Neuronal stem cell (in vitro differentiated cells): Measurements from ENCODE around the gene RARRES2.
"Not testable (repeated sequence)": the region's sequence is repeated elsewhere in the genome, so short reads cannot be mapped to it uniquely, and the experiment has no call there.

Source experiments
- DNase-seq: peaks from one replicate; pipeline ENCODE4 v3.0.0-alpha.2; 2013; ENCODE audit warnings: low spot score
- H2AFZ ChIP-seq: one replicate; pipeline ENCODE4 v1.6.1; 2013; ENCODE audit warnings: mild to moderate bottlenecking, low read length, inconsistent platforms
- H2AK5ac ChIP-seq: 2 replicates; pipeline ENCODE4 v1.6.1; 2013; ENCODE audit warnings: low read depth, mild to moderate bottlenecking, inconsistent platforms, low read length, moderate library complexity, mixed read lengths
- H2BK120ac ChIP-seq: 2 replicates; pipeline ENCODE4 v1.6.1; 2013; ENCODE audit warnings: low read depth, mild to moderate bottlenecking, inconsistent platforms, low read length, moderate library complexity, mixed read lengths
- H2BK12ac ChIP-seq: one replicate; pipeline ENCODE4 v1.6.1; 2013; ENCODE audit warnings: low read length, inconsistent platforms
- H2BK15ac ChIP-seq: 2 replicates; pipeline ENCODE4 v1.6.1; 2013; ENCODE audit warnings: mild to moderate bottlenecking, low read length, inconsistent platforms, mixed read lengths
- H2BK5ac ChIP-seq: one replicate; pipeline ENCODE4 v1.6.1; 2013; ENCODE audit warnings: inconsistent platforms, mild to moderate bottlenecking, low read length, moderate library complexity
- H3K14ac ChIP-seq: one replicate; pipeline ENCODE4 v1.6.1; 2013; ENCODE audit warnings: low read length, inconsistent platforms
- H3K18ac ChIP-seq: 2 replicates; pipeline ENCODE4 v1.6.1; 2013; ENCODE audit warnings: low read length, inconsistent platforms
- H3K23ac ChIP-seq: 2 replicates; pipeline ENCODE4 v1.6.1; 2013; ENCODE audit warnings: low read depth, mild to moderate bottlenecking, mixed read lengths, low read length, inconsistent platforms; ENCODE audit not compliant: poor library complexity
- H3K27ac ChIP-seq: replicated peaks from 3 replicates; pipeline ENCODE4 v1.5.1; 2013; ENCODE audit warnings: low read length, inconsistent platforms
- H3K27me3 ChIP-seq, 3 experiments: 2 replicates each; pipeline ENCODE4 v1.6.1; 2013; ENCODE audit warnings: low read length in 3 of 3, mild to moderate bottlenecking in 2 of 3, inconsistent platforms in 1 of 3, low read depth in 1 of 3, mixed read lengths in 1 of 3, moderate library complexity in 1 of 3; ENCODE audit not compliant: control insufficient read depth in 3 of 3, insufficient read depth in 3 of 3
- H3K36me3 ChIP-seq, 2 donors: replicated peaks in 1 of 2; 2 replicates each; pipeline ENCODE4 v1.6.1; 2013; ENCODE audit warnings: low read length in 2 of 2; ENCODE audit not compliant: control insufficient read depth in 2 of 2, insufficient read depth in 2 of 2
- H3K4ac ChIP-seq: 2 replicates; pipeline ENCODE4 v1.6.1; 2013; ENCODE audit warnings: inconsistent platforms, mild to moderate bottlenecking, low read length, moderate library complexity
- H3K4me1 ChIP-seq, 2 donors: 1 replicate in 1 of 2; 2 replicates in 1 of 2; pipeline ENCODE4 v1.6.1; 2013; ENCODE audit warnings: low read length in 2 of 2, low read depth in 1 of 2; ENCODE audit not compliant: control insufficient read depth in 2 of 2, insufficient read depth in 1 of 2
- H3K4me2 ChIP-seq: one replicate; pipeline ENCODE4 v1.6.1; 2013; ENCODE audit warnings: mild to moderate bottlenecking, low read length, inconsistent platforms; ENCODE audit not compliant: insufficient read depth, poor library complexity, severe bottlenecking
- H3K4me3 ChIP-seq, 2 donors: 2 replicates each; pipeline ENCODE4 v1.5.1; 2013; ENCODE audit warnings: low read length in 2 of 2, mild to moderate bottlenecking in 2 of 2, inconsistent platforms in 1 of 2, moderate library complexity in 1 of 2
- H3K79me1 ChIP-seq: one replicate; pipeline ENCODE4 v1.6.1; 2013; ENCODE audit warnings: low read depth, mild to moderate bottlenecking, inconsistent platforms, low read length, moderate library complexity
- H3K9ac ChIP-seq: one replicate; pipeline ENCODE4 v1.6.1; 2013; ENCODE audit warnings: mild to moderate bottlenecking, low read depth, low read length, inconsistent platforms; ENCODE audit not compliant: poor library complexity
- H3K9me3 ChIP-seq, 2 donors: replicated peaks in 1 of 2; 2 replicates each; pipeline versions ENCODE3 to v1.6.1; 2013; ENCODE audit warnings: low read length in 2 of 2, mild to moderate bottlenecking in 2 of 2, inconsistent platforms in 1 of 2, low read depth in 1 of 2, mixed read lengths in 1 of 2, moderate library complexity in 1 of 2; ENCODE audit not compliant: control insufficient read depth in 2 of 2, insufficient read depth in 1 of 2
- H4K8ac ChIP-seq: one replicate; pipeline ENCODE4 v1.6.1; 2013; ENCODE audit warnings: low read depth, mild to moderate bottlenecking, inconsistent platforms, low read length, moderate library complexity
- H4K91ac ChIP-seq: one replicate; pipeline ENCODE4 v1.6.1; 2013; ENCODE audit warnings: low read length, low read depth, mild to moderate bottlenecking, inconsistent platforms; ENCODE audit not compliant: poor library complexity
- WGBS, 2 donors: extraction: QIAGEN DNeasy Blood & Tissue Kit; methylation state at CpG; one replicate each; pipeline ENCODE4 v1.1.7; 2013; ENCODE audit warnings: missing lambda C conversion rate in 2 of 2, mixed read lengths in 1 of 2; ENCODE audit not compliant: insufficient read length in 2 of 2, insufficient replicate concordance in 1 of 2; ENCODE audit errors: extremely low coverage in 2 of 2; 5-methylcytosine and 5-hydroxymethylcytosine counted together

RARRES2 gene

DNA sequence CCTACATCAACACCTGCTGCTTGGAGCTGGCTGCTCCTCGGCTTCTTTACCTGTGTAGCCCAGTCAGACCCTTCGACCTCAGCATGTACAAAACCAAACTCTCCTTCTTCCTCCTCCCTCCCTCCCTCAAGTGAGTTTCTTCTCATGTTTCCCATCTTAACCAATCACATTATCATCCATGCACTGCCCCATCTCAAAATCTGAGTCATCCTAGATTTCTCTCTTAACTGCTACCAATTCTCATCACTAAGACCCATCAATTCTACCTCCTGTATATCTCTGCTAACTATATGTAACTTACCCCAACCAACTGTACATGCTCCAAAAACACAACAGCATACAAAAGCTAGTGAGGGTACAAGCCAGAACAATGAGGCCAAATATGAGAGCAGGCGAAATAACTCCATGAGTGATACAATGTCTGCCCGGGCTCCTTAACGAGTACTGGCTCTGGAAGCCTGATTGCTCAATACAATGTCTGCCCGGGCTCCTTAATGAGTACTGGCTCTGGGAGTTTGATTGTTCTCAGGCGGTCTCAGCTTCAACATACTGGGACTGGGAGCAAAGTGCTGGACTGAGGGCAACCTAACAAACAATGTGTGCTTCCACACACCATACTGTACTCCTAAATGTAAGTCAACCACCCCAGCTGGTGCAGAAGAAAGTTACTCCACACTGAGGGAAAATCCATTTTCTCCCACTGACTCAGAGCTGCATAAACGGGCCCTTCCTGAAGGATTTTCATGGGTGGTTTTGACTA lies 36.8 kb downstream of the RARRES2 start:
- H2BK15ac ChIP-seq, H3K18ac ChIP-seq, H3K4ac ChIP-seq, H3K23ac ChIP-seq, H3K27ac ChIP-seq, H3K27me3 ChIP-seq, H2BK120ac ChIP-seq, H3K14ac ChIP-seq, H2AK5ac ChIP-seq, H4K8ac ChIP-seq, H3K79me1 ChIP-seq, H2BK5ac ChIP-seq, H2BK12ac ChIP-seq, H4K91ac ChIP-seq, H3K9me3 ChIP-seq, H3K4me1 ChIP-seq, H3K9ac ChIP-seq, H3K4me3 ChIP-seq, H3K4me2 ChIP-seq, H2AFZ ChIP-seq, DNase-seq, H3K36me3 ChIP-seq: not testable (repeated sequence)
- WGBS, 2 donors, result no CpG with 5 or more reads among the region's 8 CpGs

- not testable (repeated sequence) for H2AK5ac ChIP-seq, H2BK12ac ChIP-seq, H2BK5ac ChIP-seq, H3K14ac ChIP-seq, H3K9ac ChIP-seq, H3K23ac ChIP-seq, H3K9me3 ChIP-seq, H4K91ac ChIP-seq, H2AFZ ChIP-seq, H3K4ac ChIP-seq, DNase-seq, H3K36me3 ChIP-seq, H4K8ac ChIP-seq, H3K4me3 ChIP-seq, H3K27me3 ChIP-seq, H2BK120ac ChIP-seq, H2BK15ac ChIP-seq, H3K79me1 ChIP-seq, H3K18ac ChIP-seq, H3K27ac ChIP-seq, H3K4me1 ChIP-seq, H3K4me2 ChIP-seq
- no CpG with 5 or more reads among the region's 1 CpG for WGBS, 2 donors
Observed at GRCh38 chr7:150302908-150303310, 38.5 kb downstream of the RARRES2 start.

GRCh38 chr7:150297978-150298377 lies 43.5 kb downstream of the RARRES2 start:
- H3K79me1 ChIP-seq, H3K36me3 ChIP-seq, H2BK15ac ChIP-seq, H3K9ac ChIP-seq, H2AK5ac ChIP-seq, H3K27me3 ChIP-seq, H3K23ac ChIP-seq, H3K4me1 ChIP-seq, H2AFZ ChIP-seq, H3K4me3 ChIP-seq, H4K91ac ChIP-seq, H4K8ac ChIP-seq, H3K4ac ChIP-seq, DNase-seq, H3K27ac ChIP-seq, H2BK120ac ChIP-seq, H2BK5ac ChIP-seq, H3K4me2 ChIP-seq, H3K9me3 ChIP-seq, H2BK12ac ChIP-seq, H3K18ac ChIP-seq, H3K14ac ChIP-seq: not testable (repeated sequence)

DNA sequence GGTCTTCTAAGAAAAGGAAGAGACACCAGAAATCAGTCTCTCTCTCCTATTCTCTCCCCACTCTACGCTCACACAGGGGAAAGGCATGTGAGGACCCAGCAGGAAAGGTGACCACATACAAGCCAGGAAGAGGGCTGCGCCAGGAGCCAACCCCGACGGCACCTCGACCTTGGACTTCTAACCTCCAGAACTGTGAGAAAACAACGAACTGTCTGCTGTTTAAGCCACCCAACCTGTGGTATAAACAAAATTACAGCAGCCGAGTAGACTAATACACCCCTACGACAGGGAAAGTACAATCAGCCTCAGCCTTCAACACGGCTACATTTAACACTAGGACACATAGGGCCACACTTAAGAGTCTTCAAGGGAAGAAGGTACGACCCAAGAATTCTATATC lies 44.6 kb downstream of the RARRES2 start:
- not testable (repeated sequence) for H3K23ac ChIP-seq, H3K4me2 ChIP-seq, H2BK12ac ChIP-seq, H2BK15ac ChIP-seq, H2BK120ac ChIP-seq, H3K9ac ChIP-seq, H2AFZ ChIP-seq, H4K91ac ChIP-seq, H3K9me3 ChIP-seq, H3K4ac ChIP-seq, H3K18ac ChIP-seq, H3K4me1 ChIP-seq, H2AK5ac ChIP-seq, H3K36me3 ChIP-seq, DNase-seq, H3K4me3 ChIP-seq, H3K79me1 ChIP-seq, H3K27ac ChIP-seq, H2BK5ac ChIP-seq, H4K8ac ChIP-seq, H3K14ac ChIP-seq, H3K27me3 ChIP-seq
- WGBS, 2 donors, result no CpG with 5 or more reads among the region's 10 CpGs
